Pancreas (tissue), 10 donors: ENCODE results near the gene PARM1. TPM values are rescaled to one million over a fixed set of nuclear protein-coding genes. Genes with fewer than 3 reads are reported as not detected.

Experiments
- ATAC-seq, 4 donors: fragments of 200-7000 bp; cut with Tn5 transposase; one replicate each; pipeline versions ENCODE4 v1.8.0 to v1.9.1; 2020; ENCODE audit warnings: mild to moderate bottlenecking in 4 of 4, moderate library complexity in 4 of 4
- DNase-seq, 6 donors: peaks; one replicate each; pipeline ENCODE4 v3.0.0-alpha.2; 2020
- FAIRE-seq: peaks from 2 replicates; lab custom pipeline; 2012; peaks lifted over from hg19 to GRCh38; lab: Jason Lieb, UNC
- H3K27ac ChIP-seq, 4 donors: fragments of 200-600 bp; sonication (generic); 1 replicate in 3 of 4; 2 replicates in 1 of 4; pipeline versions ENCODE4 v1.5.0 to v1.8.0; 2020
- H3K27me3 ChIP-seq, 4 donors: fragments of 200-600 bp; one replicate each; pipeline ENCODE4 v1.8.0; 2021
- H3K36me3 ChIP-seq, 3 donors: fragments of 200-600 bp; sonication (generic) in 1 of 3; one replicate each; pipeline versions ENCODE4 v1.5.0 to v1.8.0; 2020 to 2021
- H3K4me1 ChIP-seq, 3 donors: fragments of 200-600 bp; one replicate each; pipeline ENCODE4 v1.8.0; 2021
- H3K4me3 ChIP-seq, 4 donors: fragments of 200-600 bp; sonication (generic) in 2 of 4; one replicate each; pipeline versions ENCODE4 v1.5.0 to v1.8.0; 2020 to 2021
- H3K9me3 ChIP-seq, 4 donors: fragments of 200-600 bp; one replicate each; pipeline ENCODE4 v1.8.0; 2021
- WGBS, 2 donors: extraction: QIAGEN DNeasy Blood & Tissue Kit; methylation state at CpG; one replicate each; pipeline ENCODE4 v1.1.7; 2013; 5-methylcytosine and 5-hydroxymethylcytosine counted together
- intact Hi-C, 3 donors: fragments of 100-400 bp; cut with DNase I; formaldehyde crosslinking; loops; one replicate each; pipeline versions ENCODE4 v1.11.1 to v1.14.2; 2022
- polyA plus RNA-seq, 2 donors: library from polyadenylated mRNA; stranded (reverse); fragments of 200-250 nt; gene quantifications; one replicate each; pipeline ENCODE4 v1.2.3, GENCODE V29; 2013
- total RNA-seq, 6 donors: library from RNA; stranded (reverse); fragmentation: NEBNext Ultra II Directional in 4 of 6; extraction: Animal tissue kit (Norgen Biotek cat#: 25700) in 4 of 6; gene quantifications; one replicate each; pipeline versions ENCODE4 v1.2.1 to v1.2.4, GENCODE V29; 2021 to 2023
- TF ChIP-seq, protein P1 (sequence below), 4 donors: fragments of 200-600 bp; sonication (generic) in 3 of 4; IDR thresholded peaks; one replicate each; pipeline versions ENCODE4 v1.5.0 to v1.8.0; 2021; ENCODE audit warnings: antibody characterized with exemption in 4 of 4
- donor health status: healthy with polysubstance abuse.
- donor health status: DM: no; HTN: no; CAD: no; lungs with moderate emphysema.
- donor health status: DM: no; HTN: no; CAD: no.
- donor health status: control.
- donor health status: control.
- donor health status: Bipolar disorder and iron deficiency.
- donor health status: DM: yes; HTN: yes; CAD: no.
- donor health status: DM: no; HTN: no; CAD: no.
- donor health status: DM: no; HTN: no; CAD: no.
- donor health status: DM: yes; HTN: yes; CAD: no.

PARM1 gene
- total and polyA plus RNA-seq, 8 donors = 8.3 to 29.7 (median 24.5) TPM

DNA sequence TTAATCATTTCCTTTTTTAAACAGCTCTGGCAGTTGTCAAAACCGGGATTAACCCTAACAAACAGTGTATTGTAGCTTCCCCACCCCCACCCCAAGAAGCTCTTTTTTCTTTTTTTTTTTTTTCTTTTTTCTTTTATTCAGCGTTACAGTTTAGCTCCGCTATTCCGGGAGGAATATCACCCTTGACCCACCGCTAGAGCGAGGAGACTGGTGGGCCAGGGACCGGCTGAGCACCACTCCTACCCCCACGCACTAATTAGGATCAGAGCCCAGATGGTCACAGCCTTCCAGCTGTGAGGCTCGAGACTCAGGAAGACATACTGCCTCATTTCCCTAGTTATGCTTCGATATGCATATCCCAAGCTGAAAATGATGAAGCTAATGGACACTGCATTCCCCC lies 2.0 kb downstream of the PARM1 start:
- no peak for ATAC-seq
- TF ChIP-seq, protein P1, sequence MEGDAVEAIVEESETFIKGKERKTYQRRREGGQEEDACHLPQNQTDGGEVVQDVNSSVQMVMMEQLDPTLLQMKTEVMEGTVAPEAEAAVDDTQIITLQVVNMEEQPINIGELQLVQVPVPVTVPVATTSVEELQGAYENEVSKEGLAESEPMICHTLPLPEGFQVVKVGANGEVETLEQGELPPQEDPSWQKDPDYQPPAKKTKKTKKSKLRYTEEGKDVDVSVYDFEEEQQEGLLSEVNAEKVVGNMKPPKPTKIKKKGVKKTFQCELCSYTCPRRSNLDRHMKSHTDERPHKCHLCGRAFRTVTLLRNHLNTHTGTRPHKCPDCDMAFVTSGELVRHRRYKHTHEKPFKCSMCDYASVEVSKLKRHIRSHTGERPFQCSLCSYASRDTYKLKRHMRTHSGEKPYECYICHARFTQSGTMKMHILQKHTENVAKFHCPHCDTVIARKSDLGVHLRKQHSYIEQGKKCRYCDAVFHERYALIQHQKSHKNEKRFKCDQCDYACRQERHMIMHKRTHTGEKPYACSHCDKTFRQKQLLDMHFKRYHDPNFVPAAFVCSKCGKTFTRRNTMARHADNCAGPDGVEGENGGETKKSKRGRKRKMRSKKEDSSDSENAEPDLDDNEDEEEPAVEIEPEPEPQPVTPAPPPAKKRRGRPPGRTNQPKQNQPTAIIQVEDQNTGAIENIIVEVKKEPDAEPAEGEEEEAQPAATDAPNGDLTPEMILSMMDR (IDR thresholded peaks at IDR 0.05) = no peak
- H3K27ac ChIP-seq = peak overlapping the region in 3 of 4 donors; percentile 84 to 92 (median 86)
- no peak for DNase-seq
- intact Hi-C loops = no loop called here
- H3K9me3 ChIP-seq = no peaks in the 10 kb centered on the region
- 27 to 43% methylated on average over 10 of the region's 10 CpGs for WGBS, 2 donors
- FAIRE-seq = no peak
- H3K27me3 ChIP-seq = no peaks in the 10 kb centered on the region
- H3K36me3 ChIP-seq = no peaks in the 10 kb centered on the region
- peaks cover 0 to 10% (median 3%) of the 10 kb centered on the region in 3 donors for H3K4me1 ChIP-seq
- peak overlapping the region in 3 of 4 donors; percentile 38 to 75 (median 67) for H3K4me3 ChIP-seq

DNA sequence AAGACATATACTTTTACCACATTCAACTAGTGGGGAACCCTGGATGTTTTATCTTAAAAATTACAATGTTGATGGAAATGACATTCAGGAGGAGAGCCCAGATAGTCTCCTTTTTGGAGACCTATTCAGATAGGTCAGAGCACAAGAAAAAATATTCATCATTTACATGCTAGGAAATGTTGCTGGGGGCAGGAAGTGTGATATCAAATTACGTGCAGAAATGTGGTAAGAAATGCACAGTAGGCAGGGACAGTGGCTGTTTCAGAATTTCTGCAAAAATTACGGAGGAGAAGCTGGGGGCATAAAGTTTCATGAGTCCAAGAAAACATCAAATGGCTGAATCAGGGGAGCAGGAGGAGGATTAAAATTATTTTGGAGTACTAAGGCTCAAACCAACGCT lies 8.2 kb downstream of the PARM1 start:
- Histone ChIP-seq H3K4me3 (no peak overlapping the region), H3K27me3 (no peaks in the 10 kb centered on the region), H3K36me3 (no peaks in the 10 kb centered on the region), H3K9me3 (no peaks in the 10 kb centered on the region), H3K27ac (no peak overlapping the region), H3K4me1 (peaks cover 8 to 22% (median 11%) of the 10 kb centered on the region in 3 donors)
- no peak for FAIRE-seq
- WGBS, 2 donors = 90 to 93% methylated on average over 3 of the region's 3 CpGs
- intact Hi-C loops = no loop called here
- DNase-seq = no peak
- TF ChIP-seq, protein P1 (IDR thresholded peaks at IDR 0.05) = no peak
- ATAC-seq = no peak

DNA sequence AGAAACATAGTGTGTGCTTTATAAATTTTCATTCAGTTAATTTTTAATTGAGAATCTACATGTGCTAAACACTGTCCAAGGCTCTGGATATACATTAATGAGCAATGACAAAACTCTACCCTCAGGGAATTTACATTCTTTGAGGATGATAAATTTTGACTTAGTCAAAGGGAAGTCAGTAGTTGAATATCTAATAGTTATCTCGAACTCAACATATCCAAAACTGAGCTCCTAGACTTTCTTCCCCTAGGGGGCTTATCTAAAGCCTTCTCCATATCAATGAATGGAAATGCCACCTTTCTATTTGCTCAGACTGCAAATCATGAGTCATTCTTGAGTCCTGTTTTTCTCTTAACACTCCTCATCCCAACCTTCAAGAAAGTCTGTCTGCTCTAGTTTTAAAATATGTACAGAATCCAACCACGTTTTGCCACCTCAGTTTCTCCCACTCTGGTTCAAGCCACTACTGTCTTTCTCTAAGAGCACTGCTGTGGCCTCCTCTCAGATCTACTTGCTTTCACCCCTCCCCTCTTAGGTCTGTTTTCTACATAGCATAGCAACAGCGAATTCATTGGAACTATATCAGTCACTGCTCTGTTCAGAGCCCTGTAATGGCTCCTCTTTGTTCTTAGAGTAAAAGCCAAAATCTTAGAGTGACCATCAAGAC lies 9.5 kb downstream of the PARM1 start:
- H3K27ac ChIP-seq = no peak overlapping the region
- no peaks in the 10 kb centered on the region for H3K36me3 ChIP-seq
- intact Hi-C loops = no loop called here
- TF ChIP-seq, protein P1 (IDR thresholded peaks at IDR 0.05) = no peak
- 75 to 76% methylated on average over 3 of the region's 3 CpGs for WGBS, 2 donors
- H3K4me3 ChIP-seq = no peak overlapping the region
- ATAC-seq (no peak), FAIRE-seq (no peak), DNase-seq (no peak)
- H3K4me1 ChIP-seq = peaks cover 9 to 30% (median 12%) of the 10 kb centered on the region in 3 donors
- H3K9me3 ChIP-seq = no peaks in the 10 kb centered on the region
- H3K27me3 ChIP-seq = no peaks in the 10 kb centered on the region

DNA sequence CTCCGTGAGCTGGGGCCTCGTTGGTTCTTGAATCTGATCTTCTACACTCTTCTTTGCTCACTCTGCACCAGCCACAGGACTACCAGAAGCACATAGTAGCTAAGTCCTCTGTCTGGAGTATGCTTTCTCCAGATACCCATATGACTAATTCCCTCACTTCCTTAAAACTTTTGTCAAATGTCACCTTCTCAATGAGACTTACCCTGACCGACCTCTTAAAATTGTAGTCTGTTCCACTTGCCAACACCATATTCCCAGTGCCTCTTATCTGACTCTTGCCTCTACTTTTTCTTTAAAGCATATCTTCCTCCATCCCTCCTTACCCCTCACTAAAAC lies 10.0 kb downstream of the PARM1 start:
- DNase-seq = no peak
- Histone ChIP-seq H3K4me1 (peaks cover 14 to 35% (median 16%) of the 10 kb centered on the region in 3 donors), H3K9me3 (no peaks in the 10 kb centered on the region), H3K36me3 (no peaks in the 10 kb centered on the region), H3K4me3 (no peak overlapping the region), H3K27ac (no peak overlapping the region), H3K27me3 (no peaks in the 10 kb centered on the region)
- TF ChIP-seq, protein P1 (IDR thresholded peaks at IDR 0.05) = no peak
- FAIRE-seq = no peak
- WGBS, 2 donors = 90 to 95% methylated on average over 3 of the region's 3 CpGs
- intact Hi-C loops = no loop called here
- ATAC-seq = no peak

DNA sequence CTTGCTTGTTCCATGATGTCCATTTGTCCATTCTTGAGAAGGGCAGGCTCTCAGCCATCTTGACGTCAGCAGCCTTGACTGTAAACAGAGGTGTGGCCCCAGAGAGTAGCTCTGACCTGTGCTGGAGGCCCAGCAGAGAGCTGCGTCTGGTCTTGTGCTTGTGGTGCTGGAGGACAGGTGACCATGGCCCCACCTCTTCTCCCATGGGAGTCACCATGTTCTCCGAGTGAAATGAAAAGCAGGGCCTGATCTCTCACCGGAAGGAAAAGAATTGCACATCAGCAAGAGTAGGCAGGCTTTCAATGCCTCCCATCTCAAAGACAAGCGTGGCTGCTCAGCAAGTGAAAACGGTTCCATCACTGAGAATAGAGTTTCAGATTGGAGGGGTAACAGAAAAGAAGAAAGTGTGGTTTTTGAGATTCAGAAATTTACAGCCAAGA lies 11.5 kb downstream of the PARM1 start:
- no peak for FAIRE-seq
- Histone ChIP-seq H3K27ac (no peak overlapping the region), H3K4me3 (no peak overlapping the region), H3K4me1 (peaks cover 16 to 29% (median 16%) of the 10 kb centered on the region in 3 donors), H3K9me3 (no peaks in the 10 kb centered on the region), H3K27me3 (no peaks in the 10 kb centered on the region), H3K36me3 (no peaks in the 10 kb centered on the region)
- peak; percentile 81 to 92 (median 88) for ATAC-seq
- WGBS, 2 donors = 49 to 62% methylated on average over 6 of the region's 6 CpGs
- TF ChIP-seq, protein P1 (IDR thresholded peaks at IDR 0.05) = no peak
- DNase-seq = peak in 5 of 6 donors; percentile 56 to 77 (median 64)
- intact Hi-C loops = no loop called here
